ENCODE data around the gene PRIM1. TPM values are rescaled to one million over a fixed set of nuclear protein-coding genes. Genes with fewer than 3 reads are reported as not detected.

PRIM1 gene
- total and polyA plus RNA-seq, 2 of the 4 experiments (the other 2 are of a cell fraction), result 8.6 to 12.0 TPM

- Histone ChIP-seq H2BK5ac (ENCODE audit: low read depth, low read length, poor library complexity, severe bottlenecking) (no peak overlapping the region), H3K4me3 (ENCODE audit: insufficient read depth, low read depth, low read length) (no peak overlapping the region), H4K8ac (ENCODE audit: low read depth in 2 of 2, low read length in 2 of 2) (no peak overlapping the region), H3K36me3 (ENCODE audit: control insufficient read depth, insufficient read depth, low read length) (peaks cover 57% of the 10 kb centered on the region), H3K4ac (ENCODE audit: low read depth, low read length) (no peak overlapping the region), H3K79me1 (ENCODE audit: low read depth in 1 of 2, low read length in 2 of 2) (peaks cover 13 to 77% of the 10 kb centered on the region in 2 experiments), H3K56ac (ENCODE audit: extremely low read depth, insufficient read depth, low read length) (no peak overlapping the region), H2AFZ (replicated peaks; ENCODE audit: low read length, poor library complexity) (no peak overlapping the region), H3K4me1 (ENCODE audit: control insufficient read depth, insufficient read depth, low read length) (peaks cover 10% of the 10 kb centered on the region), H2BK20ac (ENCODE audit: low read depth, low read length) (no peak overlapping the region), H4K91ac (ENCODE audit: insufficient read depth, low read depth, low read length) (no peak overlapping the region), H2AK9ac (replicated peaks; ENCODE audit: low read depth, low read length, poor library complexity) (no peak overlapping the region), H3K23ac (ENCODE audit: low read depth, low read length) (no peak overlapping the region), H3K27ac (ENCODE audit: insufficient read depth, low read length) (no peak overlapping the region), H3K14ac (replicated peaks; ENCODE audit: low read depth, low read length) (no peak overlapping the region), H2BK15ac (ENCODE audit: low read depth, low read length) (no peak overlapping the region), H4K20me1 (ENCODE audit: insufficient read depth, low read length) (peaks cover 80% of the 10 kb centered on the region), H3K9me1 (ENCODE audit: insufficient read depth, low read length) (peaks cover 38% of the 10 kb centered on the region), H2BK120ac (ENCODE audit: low read depth, low read length) (no peak overlapping the region), H3K9ac (ENCODE audit: low read depth, low read length) (no peak overlapping the region), H3K18ac (ENCODE audit: low read depth, low read length) (no peak overlapping the region), H3K27me3 (ENCODE audit: control insufficient read depth, insufficient read depth, low read length) (no peaks in the 10 kb centered on the region), H4K5ac (ENCODE audit: low read depth, low read length) (no peak overlapping the region), H3K4me2 (ENCODE audit: low read depth, low read length) (no peak overlapping the region), H2AK5ac (ENCODE audit: low read depth, low read length) (no peak overlapping the region), H3K9me3 (ENCODE audit: control insufficient read depth, insufficient read depth, low read length) (no peaks in the 10 kb centered on the region)
- dilution Hi-C loops (cut with HindIII; ENCODE audit: low sequenced_read_pairs, unreplicated experiment) (no loop called here), intact Hi-C loops (cut with micrococcal nuclease) (no loop called here), in situ Hi-C loops (cut with MboI; ENCODE audit: low sequenced_read_pairs) (no loop called here)
- ATAC-seq (ENCODE audit: low read depth) (no peak), DNase-seq (no peak)
- WGBS, 2 experiments (ENCODE audit: extremely low coverage in 2 of 2, insufficient read length in 1 of 2), result 80% methylated on average over 2 of the region's 4 CpGs; no CpG with 5 or more reads in 1 of the 2 experiments
- ChIA-PET CTCF (no interaction called here), POLR2A (ENCODE audit: unreplicated experiment) (no interaction called here)
- BruUV-seq (replicated peaks), result no TSS peak
- no peak for TF ChIP-seq RCOR1 (IDR thresholded peaks at IDR 0.05; ENCODE audit: insufficient replicate concordance, low read length)
- no peak for TF ChIP-seq BHLHE40 (IDR thresholded peaks at IDR 0.05; ENCODE audit: low read depth, low read length)
- no peak for TF ChIP-seq RFX5 (IDR thresholded peaks at IDR 0.05; ENCODE audit: low read depth, low read length)
- TF ChIP-seq POLR2A (IDR thresholded peaks at IDR 0.05; ENCODE audit: low read depth, low read length), result no peak
- no peak for TF ChIP-seq MAFK (IDR thresholded peaks at IDR 0.05; ENCODE audit: low read depth, low read length)
These were observed 34.9 kb downstream of the PRIM1 start for GRCh38 chr12:56716933-56717880.

Measured in IMR-90 (cell line).